Effector memory CD8-positive, alpha-beta T cell (primary cell): ENCODE results near the gene PRKAG3.

Experiments
- ATAC-seq: fragments of 150-1000 bp; cut with Tn5 transposase; replicated peaks from 2 replicates; pipeline ENCODE4 v1.10.0; 2021; ENCODE audit warnings: mild to moderate bottlenecking, moderate library complexity
- DNase-seq, 3 experiments: peaks; one replicate each; pipeline ENCODE4 v3.0.0; 2021
- H3K27ac Mint-ChIP-seq, 2 donors: one replicate each; pipeline ENCODE4 v1.8.0; 2022; ENCODE audit warnings: mild to moderate bottlenecking in 2 of 2, mixed read lengths in 2 of 2, moderate library complexity in 2 of 2
- H3K27me3 Mint-ChIP-seq, 2 donors: one replicate each; pipeline ENCODE4 v1.8.0; 2022; ENCODE audit warnings: mixed read lengths in 2 of 2
- H3K36me3 Mint-ChIP-seq: one replicate; pipeline ENCODE4 v1.8.0; 2022; ENCODE audit warnings: mild to moderate bottlenecking, moderate library complexity, mixed read lengths; ENCODE audit not compliant: insufficient read depth
- H3K4me1 Mint-ChIP-seq, 2 donors: one replicate each; pipeline ENCODE4 v1.8.0; 2022; ENCODE audit warnings: low read depth in 2 of 2, mixed read lengths in 2 of 2
- H3K4me3 Mint-ChIP-seq, 2 donors: one replicate each; pipeline ENCODE4 v1.8.0; 2022; ENCODE audit warnings: mild to moderate bottlenecking in 2 of 2, mixed read lengths in 2 of 2, moderate library complexity in 2 of 2
- H3K9me3 Mint-ChIP-seq, 2 donors: one replicate each; pipeline ENCODE4 v1.8.0; 2022; ENCODE audit warnings: mixed read lengths in 2 of 2

The PRKAG3 gene

DNA sequence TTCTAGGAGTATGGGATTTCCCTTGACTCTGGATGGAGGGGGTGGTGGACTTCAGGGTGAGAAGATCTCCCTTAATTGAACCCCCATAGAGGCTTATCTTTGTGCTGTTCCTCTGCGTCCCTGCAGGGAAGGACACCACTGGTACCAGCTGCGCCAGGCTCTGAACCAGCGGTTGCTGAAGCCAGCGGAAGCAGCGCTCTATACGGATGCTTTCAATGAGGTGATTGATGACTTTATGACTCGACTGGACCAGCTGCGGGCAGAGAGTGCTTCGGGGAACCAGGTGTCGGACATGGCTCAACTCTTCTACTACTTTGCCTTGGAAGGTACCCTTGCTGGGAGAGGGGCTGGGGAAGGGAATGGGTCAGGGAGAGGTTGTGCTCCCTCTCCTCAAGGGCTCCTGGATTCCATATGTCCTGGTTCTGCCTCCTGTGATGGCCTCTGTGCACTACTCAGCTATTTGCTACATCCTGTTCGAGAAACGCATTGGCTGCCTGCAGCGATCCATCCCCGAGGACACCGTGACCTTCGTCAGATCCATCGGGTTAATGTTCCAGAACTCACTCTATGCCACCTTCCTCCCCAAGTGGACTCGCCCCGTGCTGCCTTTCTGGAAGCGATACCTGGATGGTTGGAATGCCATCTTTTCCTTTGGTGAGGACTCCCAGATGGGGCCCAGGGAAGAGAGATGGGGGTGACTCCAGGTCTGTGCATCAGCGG is 19.3 kb downstream of the PRKAG3 start:
- H3K4me1 Mint-ChIP-seq: no peaks in the 10 kb centered on the region
- no peak overlapping the region for H3K27ac Mint-ChIP-seq
- no peak overlapping the region for H3K4me3 Mint-ChIP-seq
- ATAC-seq (no peak), DNase-seq (no peak)
- peaks cover 39 to 53% of the 10 kb centered on the region in 2 donors for H3K27me3 Mint-ChIP-seq
- H3K36me3 Mint-ChIP-seq: no peaks in the 10 kb centered on the region
- no peaks in the 10 kb centered on the region for H3K9me3 Mint-ChIP-seq

GRCh38 chr2:218811382-218811781 is 20.2 kb downstream of the PRKAG3 start:
- Mint-ChIP-seq H3K4me3 (no peak overlapping the region), H3K27ac (no peak overlapping the region), H3K27me3 (peaks cover 36 to 49% of the 10 kb centered on the region in 2 donors), H3K36me3 (no peaks in the 10 kb centered on the region), H3K4me1 (no peaks in the 10 kb centered on the region), H3K9me3 (no peaks in the 10 kb centered on the region)
- DNase-seq (no peak), ATAC-seq (no peak)

DNA sequence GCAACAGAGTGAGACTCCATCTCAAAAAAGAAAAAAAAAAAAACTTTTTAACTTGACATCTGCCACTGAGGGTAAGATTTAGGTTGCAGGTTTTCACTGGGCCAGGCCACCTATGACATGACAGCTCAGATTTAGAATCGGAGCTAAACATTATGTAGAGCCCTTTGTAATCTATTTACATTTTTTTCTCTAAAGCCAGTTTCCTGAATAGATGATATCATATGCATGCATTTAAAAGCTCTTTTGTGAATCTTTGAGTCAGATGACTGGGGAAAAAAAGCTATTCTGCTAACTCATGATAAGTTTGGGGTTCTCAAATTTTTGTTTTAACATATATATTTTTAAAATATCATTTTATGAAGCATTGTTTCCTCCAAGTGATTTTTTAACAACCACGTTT is 21.3 kb downstream of the PRKAG3 start:
- Mint-ChIP-seq H3K4me1 (no peaks in the 10 kb centered on the region), H3K36me3 (no peaks in the 10 kb centered on the region), H3K27ac (no peak overlapping the region), H3K9me3 (peaks cover 0 to 2% of the 10 kb centered on the region in 2 donors), H3K27me3 (peaks cover 39 to 56% of the 10 kb centered on the region in 2 donors), H3K4me3 (no peak overlapping the region)
- DNase-seq: no peak
- ATAC-seq: no peak

GRCh38 chr2:218809515-218809914 is 22.1 kb downstream of the PRKAG3 start:
- Mint-ChIP-seq H3K4me3 (no peak overlapping the region), H3K4me1 (no peaks in the 10 kb centered on the region), H3K27ac (no peak overlapping the region), H3K36me3 (no peaks in the 10 kb centered on the region), H3K27me3 (peaks cover 39 to 64% of the 10 kb centered on the region in 2 donors), H3K9me3 (peaks cover 0 to 8% of the 10 kb centered on the region in 2 donors)
- DNase-seq (no peak), ATAC-seq (no peak)

DNA sequence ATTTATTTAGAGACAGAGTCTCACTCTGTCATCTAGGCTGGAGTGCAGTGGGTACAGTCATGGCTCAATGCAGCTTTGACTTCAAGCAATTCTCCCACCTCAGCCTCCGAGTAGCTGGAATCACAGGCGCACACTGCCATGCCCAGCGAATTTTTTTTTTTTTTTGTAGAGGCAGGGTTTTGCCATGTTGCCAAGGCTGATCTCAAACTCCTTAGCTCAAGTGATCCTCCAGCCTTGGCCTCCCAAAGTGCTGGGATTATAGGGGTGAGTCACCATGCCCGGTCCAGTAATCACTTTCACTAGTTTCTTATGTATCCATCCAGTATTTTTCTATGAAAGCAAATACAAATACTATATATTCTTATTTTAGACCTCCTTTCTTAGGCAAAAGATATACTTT is 24.0 kb downstream of the PRKAG3 start:
- ATAC-seq (no peak), DNase-seq (no peak)
- H3K27ac Mint-ChIP-seq: no peak overlapping the region
- H3K4me1 Mint-ChIP-seq: no peaks in the 10 kb centered on the region
- no peaks in the 10 kb centered on the region for H3K36me3 Mint-ChIP-seq
- peaks cover 35 to 52% of the 10 kb centered on the region in 2 donors for H3K27me3 Mint-ChIP-seq
- H3K9me3 Mint-ChIP-seq: peaks cover 0 to 8% of the 10 kb centered on the region in 2 donors
- no peak overlapping the region for H3K4me3 Mint-ChIP-seq

DNA sequence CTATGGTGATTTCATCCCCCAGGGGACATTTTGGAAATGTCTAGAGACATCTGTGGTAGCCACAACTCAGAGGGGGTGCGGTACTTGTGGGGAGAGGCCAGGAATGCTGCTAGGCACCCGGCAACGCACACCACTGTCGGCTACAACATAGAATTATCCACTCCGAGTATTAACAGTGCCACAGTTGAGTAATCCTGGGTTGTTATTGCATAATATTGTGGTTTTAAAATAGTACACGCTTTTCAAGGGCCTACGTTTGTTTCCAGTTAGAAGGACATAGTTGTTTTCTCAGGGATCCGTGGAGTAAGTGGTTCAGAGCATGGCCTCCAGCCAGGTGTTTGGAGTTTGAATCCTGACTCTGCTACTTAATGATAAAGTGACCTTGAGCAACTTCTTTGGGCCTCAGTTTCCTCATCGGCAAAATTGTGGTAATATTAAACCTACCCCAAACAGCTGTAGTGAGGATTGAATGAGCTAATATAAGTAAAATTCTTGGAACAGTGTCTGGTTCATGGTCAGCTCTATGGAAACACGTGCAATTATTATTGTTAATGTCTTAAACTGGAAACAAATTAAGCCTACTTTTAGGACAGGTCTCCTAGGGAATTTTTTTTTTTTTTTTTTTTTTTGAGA is 25.1 kb downstream of the PRKAG3 start:
- H3K4me1 Mint-ChIP-seq: peaks cover 0 to 6% of the 10 kb centered on the region in 2 donors
- no peak overlapping the region for H3K27ac Mint-ChIP-seq
- ATAC-seq (no peak), DNase-seq (no peak)
- no peak overlapping the region for H3K4me3 Mint-ChIP-seq
- peaks cover 0 to 8% of the 10 kb centered on the region in 2 donors for H3K9me3 Mint-ChIP-seq
- peaks cover 24 to 41% of the 10 kb centered on the region in 2 donors for H3K27me3 Mint-ChIP-seq
- no peaks in the 10 kb centered on the region for H3K36me3 Mint-ChIP-seq

DNA sequence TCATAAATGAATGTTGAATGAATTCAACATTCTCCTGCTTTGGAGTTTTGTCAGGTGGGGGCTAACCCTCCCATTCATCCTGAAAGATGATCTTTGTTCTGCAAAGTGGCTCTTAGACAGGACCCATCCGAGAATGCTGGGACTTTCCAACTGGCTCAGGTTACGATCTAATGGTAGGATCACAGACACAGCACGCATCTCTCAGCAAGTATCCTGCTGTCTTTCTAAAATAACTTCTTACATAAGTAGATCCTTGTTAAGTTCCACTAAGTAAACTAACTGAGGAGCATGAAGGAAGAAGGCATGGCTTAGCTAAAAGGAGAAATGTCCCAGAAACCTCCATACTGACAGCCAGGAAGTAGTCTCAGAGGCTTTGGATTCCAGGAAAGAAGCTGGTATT is 26.0 kb downstream of the PRKAG3 start:
- H3K27me3 Mint-ChIP-seq: peaks cover 22 to 34% of the 10 kb centered on the region in 2 donors
- no peak overlapping the region for H3K4me3 Mint-ChIP-seq
- DNase-seq: no peak
- H3K9me3 Mint-ChIP-seq: peaks cover 0 to 8% of the 10 kb centered on the region in 2 donors
- H3K36me3 Mint-ChIP-seq: no peaks in the 10 kb centered on the region
- no peak overlapping the region for H3K27ac Mint-ChIP-seq
- no peak for ATAC-seq
- H3K4me1 Mint-ChIP-seq: peaks cover 0 to 6% of the 10 kb centered on the region in 2 donors

DNA sequence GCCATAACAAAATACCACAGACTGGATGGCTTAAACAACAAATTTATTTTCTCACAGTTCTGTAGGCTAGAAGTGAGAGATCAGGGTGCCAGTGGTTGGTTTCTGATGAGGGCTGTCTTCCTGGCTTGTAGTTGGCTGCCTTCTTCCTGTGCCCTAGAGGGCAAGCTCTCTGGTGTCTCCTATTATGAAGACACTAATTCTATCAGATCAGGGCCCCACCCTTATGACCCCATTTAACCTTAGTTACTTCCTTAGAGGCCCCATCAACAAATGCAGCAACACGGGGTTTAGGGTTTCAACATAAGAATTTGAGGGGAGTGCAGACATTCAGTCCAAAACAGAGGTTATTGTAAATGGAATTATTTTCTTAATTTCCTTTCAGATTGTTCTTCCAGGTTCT is 26.8 kb downstream of the PRKAG3 start:
- H3K4me3 Mint-ChIP-seq: no peak overlapping the region

GRCh38 chr2:218802386-218802994 is 29.1 kb downstream of the PRKAG3 start:
- Mint-ChIP-seq H3K36me3 (no peaks in the 10 kb centered on the region), H3K27ac (no peak overlapping the region), H3K9me3 (peaks cover 0 to 8% of the 10 kb centered on the region in 2 donors), H3K4me3 (peak overlapping the region in 1 of 2 donors; percentile 31), H3K27me3 (peaks cover 20 to 41% of the 10 kb centered on the region in 2 donors), H3K4me1 (peaks cover 0 to 11% of the 10 kb centered on the region in 2 donors)
- ATAC-seq: peak; percentile 82
- no peak for DNase-seq

More for the DNA sequence above, 26.8 kb downstream of the PRKAG3 start:
- no peak for DNase-seq
- no peak for ATAC-seq
- no peaks in the 10 kb centered on the region for H3K36me3 Mint-ChIP-seq
- peaks cover 0 to 8% of the 10 kb centered on the region in 2 donors for H3K9me3 Mint-ChIP-seq
- H3K27me3 Mint-ChIP-seq: peaks cover 25 to 38% of the 10 kb centered on the region in 2 donors
- peaks cover 0 to 6% of the 10 kb centered on the region in 2 donors for H3K4me1 Mint-ChIP-seq
- no peak overlapping the region for H3K27ac Mint-ChIP-seq

- peaks cover 24 to 43% of the 10 kb centered on the region in 2 donors for H3K27me3 Mint-ChIP-seq
- H3K27ac Mint-ChIP-seq: no peak overlapping the region
- no peak for ATAC-seq
- H3K9me3 Mint-ChIP-seq: peaks cover 0 to 3% of the 10 kb centered on the region in 2 donors
- no peaks in the 10 kb centered on the region for H3K36me3 Mint-ChIP-seq
- no peak overlapping the region for H3K4me3 Mint-ChIP-seq
- DNase-seq: no peak
- peaks cover 0 to 11% of the 10 kb centered on the region in 2 donors for H3K4me1 Mint-ChIP-seq
These were observed 31.6 kb downstream of the PRKAG3 start for GRCh38 chr2:218799990-218800389.

DNA sequence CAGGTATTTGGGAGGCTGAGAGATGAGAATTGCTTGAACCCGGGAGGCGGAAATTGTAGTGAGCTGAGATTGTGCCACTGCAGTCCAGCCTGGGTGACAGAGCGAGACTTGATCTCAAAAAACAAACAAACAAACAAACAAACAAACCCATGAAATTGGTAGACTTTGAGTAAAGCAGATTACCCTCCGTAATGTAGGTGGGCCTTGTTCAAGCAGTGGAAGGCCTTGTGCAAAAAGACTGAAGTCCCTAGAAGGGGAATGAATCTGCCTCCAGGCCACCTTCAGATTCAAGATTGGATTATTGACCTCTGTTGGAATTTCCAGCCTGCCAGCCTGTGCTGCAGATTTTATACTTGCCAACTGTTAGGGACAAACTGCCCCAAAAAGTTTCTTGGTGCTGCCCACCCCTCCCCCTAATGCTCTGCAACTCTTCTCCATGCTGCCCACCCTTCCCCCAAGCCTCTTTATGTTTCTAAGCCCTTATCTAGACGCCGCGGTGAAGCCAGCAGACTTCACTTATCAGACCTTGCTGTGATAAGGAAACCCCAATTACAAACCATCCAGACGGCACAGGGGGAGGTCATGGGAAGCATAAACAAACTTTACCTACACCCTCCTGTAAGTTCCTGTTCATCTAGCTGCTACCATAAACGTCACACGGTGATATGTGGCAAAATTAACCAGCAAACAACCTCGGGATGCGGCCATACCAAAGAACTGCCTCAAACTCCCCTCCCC is 32.7 kb downstream of the PRKAG3 start:
- no peak for ATAC-seq
- Mint-ChIP-seq H3K36me3 (no peaks in the 10 kb centered on the region), H3K4me3 (no peak overlapping the region), H3K27me3 (peaks cover 26 to 49% of the 10 kb centered on the region in 2 donors), H3K9me3 (no peaks in the 10 kb centered on the region), H3K27ac (no peak overlapping the region), H3K4me1 (peaks cover 0 to 11% of the 10 kb centered on the region in 2 donors)
- no peak for DNase-seq

DNA sequence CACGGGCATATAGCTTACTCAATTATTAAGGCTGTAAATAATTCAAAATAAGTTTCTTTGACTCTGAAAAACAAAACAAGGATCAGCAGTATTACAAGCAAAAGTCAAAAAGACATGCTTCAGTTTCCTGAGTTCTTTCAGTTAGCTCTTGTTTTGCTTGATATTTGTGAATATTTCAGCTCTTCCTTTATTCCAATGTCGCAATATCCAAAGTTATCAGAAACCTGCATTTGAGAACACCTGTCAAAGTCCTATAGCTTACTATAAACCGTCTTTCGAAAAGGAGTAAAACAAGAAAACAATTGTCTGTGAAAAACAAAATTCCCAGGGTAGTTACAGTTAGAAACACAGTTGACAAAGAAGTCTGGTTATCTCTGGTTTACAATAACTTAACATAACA is 34.9 kb downstream of the PRKAG3 start:
- H3K27ac Mint-ChIP-seq: no peak overlapping the region
- H3K27me3 Mint-ChIP-seq: peaks cover 31 to 51% of the 10 kb centered on the region in 2 donors
- DNase-seq: no peak
- H3K4me3 Mint-ChIP-seq: no peak overlapping the region
- peaks cover 0 to 5% of the 10 kb centered on the region in 2 donors for H3K4me1 Mint-ChIP-seq
- H3K36me3 Mint-ChIP-seq: no peaks in the 10 kb centered on the region
- no peaks in the 10 kb centered on the region for H3K9me3 Mint-ChIP-seq
- ATAC-seq: no peak

GRCh38 chr2:218792433-218792832 is 39.2 kb downstream of the PRKAG3 start:
- ATAC-seq (no peak), DNase-seq (no peak)
- no peaks in the 10 kb centered on the region for H3K9me3 Mint-ChIP-seq
- H3K4me1 Mint-ChIP-seq: no peaks in the 10 kb centered on the region
- H3K27ac Mint-ChIP-seq: no peak overlapping the region
- H3K27me3 Mint-ChIP-seq: peaks cover 24 to 46% of the 10 kb centered on the region in 2 donors
- H3K36me3 Mint-ChIP-seq: no peaks in the 10 kb centered on the region
- no peak overlapping the region for H3K4me3 Mint-ChIP-seq
